Stimulated activated naive CD8-positive, alpha-beta T cell treated with anti-CD3 and anti-CD28 coated beads, Interleukin-15, Interleukin-2, amounts not matched to agents 100 ng/mL and 50 ng/mL, for 24 hours (primary cell): Measurements from ENCODE around the gene RPL29.
"Not testable (repeated sequence)": the region's sequence is repeated elsewhere in the genome, so short reads cannot be mapped to it uniquely, and the experiment has no call there.

Source experiments
- H3K27ac Mint-ChIP-seq: one replicate; pipeline ENCODE4 v1.8.0; 2021; ENCODE audit warnings: mild to moderate bottlenecking, mixed read lengths
- H3K27me3 Mint-ChIP-seq: one replicate; pipeline ENCODE4 v1.8.0; 2021; ENCODE audit warnings: mixed read lengths
- H3K36me3 Mint-ChIP-seq: one replicate; pipeline ENCODE4 v1.8.0; 2021; ENCODE audit warnings: low read depth, mixed read lengths
- H3K4me1 Mint-ChIP-seq: one replicate; pipeline ENCODE4 v1.8.0; 2021; ENCODE audit warnings: low read depth, mixed read lengths
- H3K4me3 Mint-ChIP-seq: one replicate; pipeline ENCODE4 v1.8.0; 2021; ENCODE audit warnings: mild to moderate bottlenecking, mixed read lengths
- H3K9me3 Mint-ChIP-seq: one replicate; pipeline ENCODE4 v1.8.0; 2021; ENCODE audit warnings: mixed read lengths

The RPL29 gene

GRCh38 chr3:52004163-52004787 is 8.6 kb upstream of the RPL29 start:
- Mint-ChIP-seq H3K27me3 (no peaks in the 10 kb centered on the region), H3K4me3 (no peak overlapping the region), H3K9me3 (no peaks in the 10 kb centered on the region), H3K36me3 (no peaks in the 10 kb centered on the region), H3K27ac (no peak overlapping the region), H3K4me1 (peaks cover 5% of the 10 kb centered on the region)

GRCh38 chr3:52002748-52003147 is 7.1 kb upstream of the RPL29 start:
- no peaks in the 10 kb centered on the region for H3K36me3 Mint-ChIP-seq
- H3K9me3 Mint-ChIP-seq, result no peaks in the 10 kb centered on the region
- no peak overlapping the region for H3K4me3 Mint-ChIP-seq
- H3K4me1 Mint-ChIP-seq, result peaks cover 5% of the 10 kb centered on the region
- no peak overlapping the region for H3K27ac Mint-ChIP-seq
- H3K27me3 Mint-ChIP-seq, result no peaks in the 10 kb centered on the region

GRCh38 chr3:52001443-52001974 is 5.8 kb upstream of the RPL29 start:
- H3K36me3 Mint-ChIP-seq, result no peaks in the 10 kb centered on the region
- peaks cover 5% of the 10 kb centered on the region for H3K4me1 Mint-ChIP-seq
- no peak overlapping the region for H3K4me3 Mint-ChIP-seq
- H3K27me3 Mint-ChIP-seq, result no peaks in the 10 kb centered on the region
- no peaks in the 10 kb centered on the region for H3K9me3 Mint-ChIP-seq
- no peak overlapping the region for H3K27ac Mint-ChIP-seq

- no peak overlapping the region for H3K4me3 Mint-ChIP-seq
- H3K4me1 Mint-ChIP-seq, result peaks cover 14% of the 10 kb centered on the region
- H3K9me3 Mint-ChIP-seq, result no peaks in the 10 kb centered on the region
- H3K27ac Mint-ChIP-seq, result no peak overlapping the region
- H3K36me3 Mint-ChIP-seq, result peaks cover 10% of the 10 kb centered on the region
- H3K27me3 Mint-ChIP-seq, result no peaks in the 10 kb centered on the region
Observed at GRCh38 chr3:51999846-52000245, 4.2 kb upstream of the RPL29 start.

GRCh38 chr3:51998774-51999173 is 3.1 kb upstream of the RPL29 start:
- H3K9me3 Mint-ChIP-seq, result no peaks in the 10 kb centered on the region

GRCh38 chr3:51997935-51998596 is 2.4 kb upstream of the RPL29 start:
- Mint-ChIP-seq H3K36me3 (peaks cover 28% of the 10 kb centered on the region), H3K27ac (no peak overlapping the region), H3K27me3 (no peaks in the 10 kb centered on the region), H3K4me1 (peaks cover 31% of the 10 kb centered on the region), H3K9me3 (no peaks in the 10 kb centered on the region), H3K4me3 (no peak overlapping the region)

More at GRCh38 chr3:51998774-51999173, 3.1 kb upstream of the RPL29 start:
- Mint-ChIP-seq H3K36me3 (peaks cover 21% of the 10 kb centered on the region), H3K27ac (no peak overlapping the region), H3K4me3 (no peak overlapping the region), H3K4me1 (peaks cover 25% of the 10 kb centered on the region), H3K27me3 (no peaks in the 10 kb centered on the region)

- H3K4me3 Mint-ChIP-seq, result no peak overlapping the region
- H3K27ac Mint-ChIP-seq, result no peak overlapping the region
- no peaks in the 10 kb centered on the region for H3K27me3 Mint-ChIP-seq
- peaks cover 38% of the 10 kb centered on the region for H3K4me1 Mint-ChIP-seq
- H3K36me3 Mint-ChIP-seq, result peaks cover 37% of the 10 kb centered on the region
- H3K9me3 Mint-ChIP-seq, result no peaks in the 10 kb centered on the region
Observed at GRCh38 chr3:51997172-51997571, 1.5 kb upstream of the RPL29 start.

GRCh38 chr3:51994530-51994929 is 1.2 kb downstream of the RPL29 start:
- Mint-ChIP-seq H3K27ac (peak overlapping the region; percentile 100), H3K9me3 (no peaks in the 10 kb centered on the region), H3K36me3 (peaks cover 46% of the 10 kb centered on the region), H3K4me1 (peaks cover 38% of the 10 kb centered on the region), H3K4me3 (peak overlapping the region; percentile 99), H3K27me3 (no peaks in the 10 kb centered on the region)

- peaks cover 38% of the 10 kb centered on the region for H3K4me1 Mint-ChIP-seq
- peak overlapping the region; percentile 100 for H3K27ac Mint-ChIP-seq
- not testable (repeated sequence) for H3K27me3 Mint-ChIP-seq, H3K9me3 Mint-ChIP-seq
- peak overlapping the region; percentile 99 for H3K4me3 Mint-ChIP-seq
- H3K36me3 Mint-ChIP-seq, result peaks cover 46% of the 10 kb centered on the region
Observed at GRCh38 chr3:51993657-51994056, 2.0 kb downstream of the RPL29 start.

- H3K36me3 Mint-ChIP-seq, result peaks cover 46% of the 10 kb centered on the region
- H3K27me3 Mint-ChIP-seq, result no peaks in the 10 kb centered on the region
- H3K4me1 Mint-ChIP-seq, result peaks cover 38% of the 10 kb centered on the region
- H3K27ac Mint-ChIP-seq, result peak overlapping the region; percentile 100
- peak overlapping the region; percentile 99 for H3K4me3 Mint-ChIP-seq
- H3K9me3 Mint-ChIP-seq, result no peaks in the 10 kb centered on the region
Observed at GRCh38 chr3:51992017-51992682, 3.5 kb downstream of the RPL29 start.

GRCh38 chr3:51990501-51990971 is 5.2 kb downstream of the RPL29 start:
- not testable (repeated sequence) for H3K27me3 Mint-ChIP-seq, H3K27ac Mint-ChIP-seq, H3K9me3 Mint-ChIP-seq, H3K4me3 Mint-ChIP-seq
- Mint-ChIP-seq H3K36me3 (peaks cover 43% of the 10 kb centered on the region), H3K4me1 (peaks cover 33% of the 10 kb centered on the region)

- peaks cover 26% of the 10 kb centered on the region for H3K4me1 Mint-ChIP-seq
- H3K4me3 Mint-ChIP-seq, result no peak overlapping the region
- no peak overlapping the region for H3K27ac Mint-ChIP-seq
- peaks cover 22% of the 10 kb centered on the region for H3K36me3 Mint-ChIP-seq
- no peaks in the 10 kb centered on the region for H3K9me3 Mint-ChIP-seq
- H3K27me3 Mint-ChIP-seq, result no peaks in the 10 kb centered on the region
Observed at GRCh38 chr3:51988286-51989146, 7.2 kb downstream of the RPL29 start.

- H3K36me3 Mint-ChIP-seq, result peaks cover 13% of the 10 kb centered on the region
Observed at GRCh38 chr3:51987568-51987967, 8.1 kb downstream of the RPL29 start.

More at GRCh38 chr3:51987568-51987967, 8.1 kb downstream of the RPL29 start:
- H3K27me3 Mint-ChIP-seq, result no peaks in the 10 kb centered on the region
- H3K4me1 Mint-ChIP-seq, result peaks cover 26% of the 10 kb centered on the region
- no peak overlapping the region for H3K27ac Mint-ChIP-seq
- H3K4me3 Mint-ChIP-seq, result no peak overlapping the region
- H3K9me3 Mint-ChIP-seq, result no peaks in the 10 kb centered on the region
